ENCODE data around the gene CNST. TPM values are rescaled to one million over a fixed set of nuclear protein-coding genes. Genes with fewer than 3 reads are reported as not detected.

The CNST gene
- total RNA-seq: 14.5 and 21.6 TPM in 2 replicates
- polyA plus RNA-seq (2012): 10.4 TPM

GRCh38 chr1:246566128-246566812 lies at the start of gene CNST, which contains the start of gene TFB2M:
Gene CNST, plus strand, starts transcription at chr1:246566456. Its CDS starts 25,107 bp downstream, at chr1:246591563.
Gene TFB2M, minus strand, starts transcription at chr1:246566261. Its CDS starts 123 bp downstream, at chr1:246566138.
- peak; percentile 99 for DNase-seq (ENCODE audit: low read depth)

GRCh38 chr1:246517391-246517790 lies 48.9 kb upstream of the CNST start:
- DNase-seq (ENCODE audit: low read depth): no peak

GRCh38 chr1:246518456-246519205 lies 47.6 kb upstream of the CNST start:
- no peak for DNase-seq (ENCODE audit: low read depth)

- no peak for DNase-seq (ENCODE audit: low read depth)
These were observed 46.7 kb upstream of the CNST start for GRCh38 chr1:246519514-246519913.

- no peak for DNase-seq (ENCODE audit: low read depth)
These were observed 39.9 kb upstream of the CNST start for GRCh38 chr1:246526380-246526779.

GRCh38 chr1:246526915-246527314 lies 39.3 kb upstream of the CNST start:
- no peak for DNase-seq (ENCODE audit: low read depth)

GRCh38 chr1:246527402-246528088 lies 38.7 kb upstream of the CNST start:
- DNase-seq (ENCODE audit: low read depth): no peak

GRCh38 chr1:246528933-246529731 lies 37.1 kb upstream of the CNST start:
- no peak for DNase-seq (ENCODE audit: low read depth)

GRCh38 chr1:246530482-246530881 lies 35.8 kb upstream of the CNST start:
- DNase-seq (ENCODE audit: low read depth): no peak

GRCh38 chr1:246532519-246532918 lies 33.7 kb upstream of the CNST start:
- DNase-seq (ENCODE audit: low read depth): no peak

- no peak for DNase-seq (ENCODE audit: low read depth)
These were observed 32.8 kb upstream of the CNST start for GRCh38 chr1:246533371-246533905.

- DNase-seq (ENCODE audit: low read depth): no peak
These were observed 32.1 kb upstream of the CNST start for GRCh38 chr1:246534114-246534513.

- DNase-seq (ENCODE audit: low read depth): no peak
These were observed 28.8 kb upstream of the CNST start for GRCh38 chr1:246537441-246537840.

- DNase-seq (ENCODE audit: low read depth): no peak
These were observed 28.4 kb upstream of the CNST start for GRCh38 chr1:246537887-246538286.

GRCh38 chr1:246540738-246541491 lies 25.3 kb upstream of the CNST start:
- DNase-seq (ENCODE audit: low read depth): no peak

GRCh38 chr1:246544001-246544400 lies 22.3 kb upstream of the CNST start:
- DNase-seq (ENCODE audit: low read depth): no peak

- no peak for DNase-seq (ENCODE audit: low read depth)
These were observed 16.6 kb upstream of the CNST start for GRCh38 chr1:246549665-246550064.

GRCh38 chr1:246550402-246550801 lies 15.9 kb upstream of the CNST start:
- no peak for DNase-seq (ENCODE audit: low read depth)

- DNase-seq (ENCODE audit: low read depth): no peak
These were observed 14.1 kb upstream of the CNST start for GRCh38 chr1:246552110-246552509.

GRCh38 chr1:246554201-246554600 lies 12.1 kb upstream of the CNST start:
- no peak for DNase-seq (ENCODE audit: low read depth)
